Measurements from ENCODE around the gene FOXI1.

Gene FOXI1

DNA sequence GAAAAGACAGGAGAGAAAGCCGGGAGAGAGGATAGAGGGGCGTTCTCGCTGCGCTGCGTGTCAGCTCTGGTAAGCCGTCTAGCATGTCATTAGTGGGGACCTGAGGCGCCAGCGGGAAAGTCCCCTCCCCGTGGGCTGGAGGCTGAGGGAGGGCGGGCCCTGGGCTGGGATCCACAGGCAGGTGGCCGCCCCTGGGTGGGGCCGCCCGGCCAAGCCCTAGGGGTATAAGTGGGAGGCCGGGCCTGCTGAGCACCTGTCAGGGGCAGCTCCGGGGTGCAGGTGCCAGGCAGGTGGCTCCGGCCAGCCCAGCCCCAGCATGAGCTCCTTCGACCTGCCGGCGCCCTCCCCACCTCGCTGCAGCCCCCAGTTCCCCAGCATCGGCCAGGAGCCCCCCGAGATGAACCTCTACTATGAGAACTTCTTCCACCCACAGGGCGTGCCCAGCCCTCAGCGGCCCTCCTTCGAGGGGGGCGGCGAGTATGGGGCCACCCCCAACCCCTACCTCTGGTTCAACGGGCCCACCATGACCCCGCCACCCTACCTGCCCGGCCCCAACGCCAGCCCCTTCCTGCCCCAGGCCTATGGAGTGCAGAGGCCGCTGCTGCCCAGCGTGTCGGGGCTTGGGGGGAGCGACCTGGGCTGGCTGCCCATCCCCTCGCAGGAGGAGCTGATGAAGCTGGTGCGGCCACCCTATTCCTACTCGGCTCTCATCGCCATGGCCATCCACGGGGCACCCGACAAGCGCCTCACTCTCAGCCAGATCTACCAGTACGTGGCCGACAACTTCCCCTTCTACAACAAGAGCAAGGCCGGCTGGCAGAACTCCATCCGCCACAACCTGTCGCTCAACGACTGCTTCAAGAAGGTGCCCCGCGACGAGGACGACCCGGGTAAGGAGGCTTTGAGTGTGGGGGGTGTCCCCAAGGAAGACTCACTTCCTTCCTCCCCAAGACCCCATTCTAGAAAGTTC, at the start of gene FOXI1:
Gene FOXI1, plus strand, starts transcription at position 256 of the 970 bp plus-strand sequence. Its CDS starts 61 bp downstream, at position 317.
- TF ChIP-seq, protein P1, sequence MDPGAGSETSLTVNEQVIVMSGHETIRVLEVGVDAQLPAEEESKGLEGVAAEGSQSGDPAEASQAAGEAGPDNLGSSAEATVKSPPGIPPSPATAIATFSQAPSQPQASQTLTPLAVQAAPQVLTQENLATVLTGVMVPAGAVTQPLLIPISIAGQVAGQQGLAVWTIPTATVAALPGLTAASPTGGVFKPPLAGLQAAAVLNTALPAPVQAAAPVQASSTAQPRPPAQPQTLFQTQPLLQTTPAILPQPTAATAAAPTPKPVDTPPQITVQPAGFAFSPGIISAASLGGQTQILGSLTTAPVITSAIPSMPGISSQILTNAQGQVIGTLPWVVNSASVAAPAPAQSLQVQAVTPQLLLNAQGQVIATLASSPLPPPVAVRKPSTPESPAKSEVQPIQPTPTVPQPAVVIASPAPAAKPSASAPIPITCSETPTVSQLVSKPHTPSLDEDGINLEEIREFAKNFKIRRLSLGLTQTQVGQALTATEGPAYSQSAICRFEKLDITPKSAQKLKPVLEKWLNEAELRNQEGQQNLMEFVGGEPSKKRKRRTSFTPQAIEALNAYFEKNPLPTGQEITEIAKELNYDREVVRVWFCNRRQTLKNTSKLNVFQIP (CRISPR knock-in tag; IDR thresholded peaks at IDR 0.05; ENCODE audit: borderline replicate concordance, low read depth): no peak
- TF ChIP-seq ZFP3 (CRISPR knock-in tag; IDR thresholded peaks at IDR 0.05) (no peak), GLIS3 (CRISPR knock-in tag; IDR thresholded peaks at IDR 0.05) (no peak), CSDC2 (CRISPR knock-in tag; IDR thresholded peaks at IDR 0.05) (no peak), OSR1 (CRISPR knock-in tag; IDR thresholded peaks at IDR 0.05) (no peak), ZC3H10 (CRISPR knock-in tag; IDR thresholded peaks at IDR 0.05) (no peak), SNAI2 (CRISPR knock-in tag; IDR thresholded peaks at IDR 0.05) (no peak), ZNF8 (CRISPR knock-in tag; IDR thresholded peaks at IDR 0.05) (no peak)
- TF ChIP-seq, protein P2, sequence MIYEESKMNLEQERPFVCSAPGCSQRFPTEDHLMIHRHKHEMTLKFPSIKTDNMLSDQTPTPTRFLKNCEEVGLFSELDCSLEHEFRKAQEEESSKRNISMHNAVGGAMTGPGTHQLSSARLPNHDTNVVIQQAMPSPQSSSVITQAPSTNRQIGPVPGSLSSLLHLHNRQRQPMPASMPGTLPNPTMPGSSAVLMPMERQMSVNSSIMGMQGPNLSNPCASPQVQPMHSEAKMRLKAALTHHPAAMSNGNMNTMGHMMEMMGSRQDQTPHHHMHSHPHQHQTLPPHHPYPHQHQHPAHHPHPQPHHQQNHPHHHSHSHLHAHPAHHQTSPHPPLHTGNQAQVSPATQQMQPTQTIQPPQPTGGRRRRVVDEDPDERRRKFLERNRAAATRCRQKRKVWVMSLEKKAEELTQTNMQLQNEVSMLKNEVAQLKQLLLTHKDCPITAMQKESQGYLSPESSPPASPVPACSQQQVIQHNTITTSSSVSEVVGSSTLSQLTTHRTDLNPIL (CRISPR knock-in tag; IDR thresholded peaks at IDR 0.05; ENCODE audit: low read depth): no peak
- TF ChIP-seq, protein P3, sequence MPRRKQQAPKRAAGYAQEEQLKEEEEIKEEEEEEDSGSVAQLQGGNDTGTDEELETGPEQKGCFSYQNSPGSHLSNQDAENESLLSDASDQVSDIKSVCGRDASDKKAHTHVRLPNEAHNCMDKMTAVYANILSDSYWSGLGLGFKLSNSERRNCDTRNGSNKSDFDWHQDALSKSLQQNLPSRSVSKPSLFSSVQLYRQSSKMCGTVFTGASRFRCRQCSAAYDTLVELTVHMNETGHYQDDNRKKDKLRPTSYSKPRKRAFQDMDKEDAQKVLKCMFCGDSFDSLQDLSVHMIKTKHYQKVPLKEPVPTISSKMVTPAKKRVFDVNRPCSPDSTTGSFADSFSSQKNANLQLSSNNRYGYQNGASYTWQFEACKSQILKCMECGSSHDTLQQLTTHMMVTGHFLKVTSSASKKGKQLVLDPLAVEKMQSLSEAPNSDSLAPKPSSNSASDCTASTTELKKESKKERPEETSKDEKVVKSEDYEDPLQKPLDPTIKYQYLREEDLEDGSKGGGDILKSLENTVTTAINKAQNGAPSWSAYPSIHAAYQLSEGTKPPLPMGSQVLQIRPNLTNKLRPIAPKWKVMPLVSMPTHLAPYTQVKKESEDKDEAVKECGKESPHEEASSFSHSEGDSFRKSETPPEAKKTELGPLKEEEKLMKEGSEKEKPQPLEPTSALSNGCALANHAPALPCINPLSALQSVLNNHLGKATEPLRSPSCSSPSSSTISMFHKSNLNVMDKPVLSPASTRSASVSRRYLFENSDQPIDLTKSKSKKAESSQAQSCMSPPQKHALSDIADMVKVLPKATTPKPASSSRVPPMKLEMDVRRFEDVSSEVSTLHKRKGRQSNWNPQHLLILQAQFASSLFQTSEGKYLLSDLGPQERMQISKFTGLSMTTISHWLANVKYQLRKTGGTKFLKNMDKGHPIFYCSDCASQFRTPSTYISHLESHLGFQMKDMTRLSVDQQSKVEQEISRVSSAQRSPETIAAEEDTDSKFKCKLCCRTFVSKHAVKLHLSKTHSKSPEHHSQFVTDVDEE (CRISPR knock-in tag; IDR thresholded peaks at IDR 0.05): no peak
- no peak; the same call in 2 of the 3 replicates for ATAC-seq

DNA sequence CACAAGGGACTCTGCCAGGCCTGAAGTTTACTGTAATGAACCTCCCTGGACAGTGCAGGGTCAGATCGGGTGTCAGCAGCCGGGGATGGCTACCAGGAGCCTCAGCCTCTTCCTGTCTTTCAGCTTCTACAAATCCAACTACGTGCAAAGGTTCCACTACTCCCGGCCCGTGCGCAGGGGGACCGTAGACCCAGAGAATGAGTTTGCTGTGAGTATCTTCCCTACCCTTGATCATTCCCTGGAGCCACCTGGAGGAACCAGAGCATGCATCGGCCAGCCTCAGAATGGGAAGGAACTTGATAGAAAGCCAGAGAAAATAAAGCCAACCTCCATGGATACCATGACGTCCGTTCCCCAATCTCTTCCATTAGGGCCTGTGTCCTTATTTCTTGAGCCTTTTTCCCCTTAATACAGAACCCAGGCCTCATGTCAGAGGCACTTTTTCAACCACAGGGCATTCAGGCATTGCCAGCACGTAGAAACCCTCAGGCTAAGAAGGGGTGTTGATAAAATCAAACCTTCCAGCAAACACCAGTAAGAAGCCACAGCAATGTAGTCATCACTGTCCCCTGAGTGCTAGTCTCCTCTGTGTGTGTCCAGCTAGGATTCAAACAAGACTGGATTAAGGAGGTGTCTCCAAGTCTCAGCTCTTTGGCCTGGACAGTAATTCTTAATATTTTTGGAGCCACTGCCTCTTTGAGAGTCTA, 49.0 kb upstream of the FOXI1 start:
- TF ChIP-seq RARB (CRISPR knock-in tag; IDR thresholded peaks at IDR 0.05) (no peak), ARNTL (CRISPR knock-in tag; IDR thresholded peaks at IDR 0.05; ENCODE audit: borderline replicate concordance, low read depth) (no peak), ESRRG (CRISPR knock-in tag; IDR thresholded peaks at IDR 0.05) (no peak), ZC3H10 (CRISPR knock-in tag; IDR thresholded peaks at IDR 0.05) (no peak), ZFP30 (CRISPR knock-in tag; IDR thresholded peaks at IDR 0.05) (no peak), ZFP3 (CRISPR knock-in tag; IDR thresholded peaks at IDR 0.05) (no peak), OSR1 (CRISPR knock-in tag; IDR thresholded peaks at IDR 0.05) (no peak)
- TF ChIP-seq, protein P3 (CRISPR knock-in tag; IDR thresholded peaks at IDR 0.05): no peak
- no peak for ATAC-seq

DNA sequence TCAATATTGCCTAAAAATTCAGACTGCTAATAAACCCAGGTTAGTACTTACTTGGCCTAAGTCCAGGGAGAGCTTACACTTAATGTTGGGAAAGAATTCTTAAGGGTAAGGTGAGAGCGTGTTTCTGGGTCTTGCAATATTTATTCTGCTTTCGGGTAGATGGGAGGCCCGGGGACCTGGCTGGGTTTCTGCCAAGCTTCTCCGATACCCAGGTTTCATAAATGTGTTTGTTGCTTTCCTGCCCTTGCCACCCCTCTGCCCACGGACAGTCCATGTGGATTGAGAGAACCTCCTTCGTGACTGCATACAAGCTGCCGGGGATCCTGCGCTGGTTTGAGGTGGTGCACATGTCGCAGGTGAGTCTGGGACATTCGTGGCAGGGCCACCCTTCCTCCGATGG, 48.4 kb upstream of the FOXI1 start:
- no peak for ATAC-seq
- TF ChIP-seq TCF4 (CRISPR knock-in tag; IDR thresholded peaks at IDR 0.05; ENCODE audit: borderline replicate concordance) (no peak), ZNF8 (CRISPR knock-in tag; IDR thresholded peaks at IDR 0.05) (no peak), CSDC2 (CRISPR knock-in tag; IDR thresholded peaks at IDR 0.05) (no peak), SNAI2 (CRISPR knock-in tag; IDR thresholded peaks at IDR 0.05) (no peak), OSR1 (CRISPR knock-in tag; IDR thresholded peaks at IDR 0.05) (no peak), ZFP30 (CRISPR knock-in tag; IDR thresholded peaks at IDR 0.05) (no peak), BACH2 (CRISPR knock-in tag; IDR thresholded peaks at IDR 0.05; ENCODE audit: borderline replicate concordance) (no peak), ESRRG (CRISPR knock-in tag; IDR thresholded peaks at IDR 0.05) (no peak), ARNTL (CRISPR knock-in tag; IDR thresholded peaks at IDR 0.05; ENCODE audit: borderline replicate concordance, low read depth) (no peak), ZFP3 (CRISPR knock-in tag; IDR thresholded peaks at IDR 0.05) (no peak), TOX (CRISPR knock-in tag; IDR thresholded peaks at IDR 0.05; ENCODE audit: borderline replicate concordance) (no peak), ZC3H10 (CRISPR knock-in tag; IDR thresholded peaks at IDR 0.05) (no peak), PPARA (CRISPR knock-in tag; IDR thresholded peaks at IDR 0.05; ENCODE audit: borderline replicate concordance) (no peak), GLIS3 (CRISPR knock-in tag; IDR thresholded peaks at IDR 0.05) (no peak)
- TF ChIP-seq, protein P2 (CRISPR knock-in tag; IDR thresholded peaks at IDR 0.05; ENCODE audit: low read depth): no peak
- TF ChIP-seq, protein P4, sequence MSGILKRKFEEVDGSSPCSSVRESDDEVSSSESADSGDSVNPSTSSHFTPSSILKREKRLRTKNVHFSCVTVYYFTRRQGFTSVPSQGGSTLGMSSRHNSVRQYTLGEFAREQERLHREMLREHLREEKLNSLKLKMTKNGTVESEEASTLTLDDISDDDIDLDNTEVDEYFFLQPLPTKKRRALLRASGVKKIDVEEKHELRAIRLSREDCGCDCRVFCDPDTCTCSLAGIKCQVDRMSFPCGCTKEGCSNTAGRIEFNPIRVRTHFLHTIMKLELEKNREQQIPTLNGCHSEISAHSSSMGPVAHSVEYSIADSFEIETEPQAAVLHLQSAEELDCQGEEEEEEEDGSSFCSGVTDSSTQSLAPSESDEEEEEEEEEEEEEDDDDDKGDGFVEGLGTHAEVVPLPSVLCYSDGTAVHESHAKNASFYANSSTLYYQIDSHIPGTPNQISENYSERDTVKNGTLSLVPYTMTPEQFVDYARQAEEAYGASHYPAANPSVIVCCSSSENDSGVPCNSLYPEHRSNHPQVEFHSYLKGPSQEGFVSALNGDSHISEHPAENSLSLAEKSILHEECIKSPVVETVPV (CRISPR knock-in tag; IDR thresholded peaks at IDR 0.05): no peak
- TF ChIP-seq, protein P1 (CRISPR knock-in tag; IDR thresholded peaks at IDR 0.05; ENCODE audit: borderline replicate concordance, low read depth): no peak
